Measurements from ENCODE around the gene B4GALT2. TPM values are rescaled to one million over a fixed set of nuclear protein-coding genes. Genes with fewer than 3 reads are reported as not detected.

The B4GALT2 gene
- total RNA-seq, 2 donors from 2014 or later = 34.8 to 63.9 TPM

DNA sequence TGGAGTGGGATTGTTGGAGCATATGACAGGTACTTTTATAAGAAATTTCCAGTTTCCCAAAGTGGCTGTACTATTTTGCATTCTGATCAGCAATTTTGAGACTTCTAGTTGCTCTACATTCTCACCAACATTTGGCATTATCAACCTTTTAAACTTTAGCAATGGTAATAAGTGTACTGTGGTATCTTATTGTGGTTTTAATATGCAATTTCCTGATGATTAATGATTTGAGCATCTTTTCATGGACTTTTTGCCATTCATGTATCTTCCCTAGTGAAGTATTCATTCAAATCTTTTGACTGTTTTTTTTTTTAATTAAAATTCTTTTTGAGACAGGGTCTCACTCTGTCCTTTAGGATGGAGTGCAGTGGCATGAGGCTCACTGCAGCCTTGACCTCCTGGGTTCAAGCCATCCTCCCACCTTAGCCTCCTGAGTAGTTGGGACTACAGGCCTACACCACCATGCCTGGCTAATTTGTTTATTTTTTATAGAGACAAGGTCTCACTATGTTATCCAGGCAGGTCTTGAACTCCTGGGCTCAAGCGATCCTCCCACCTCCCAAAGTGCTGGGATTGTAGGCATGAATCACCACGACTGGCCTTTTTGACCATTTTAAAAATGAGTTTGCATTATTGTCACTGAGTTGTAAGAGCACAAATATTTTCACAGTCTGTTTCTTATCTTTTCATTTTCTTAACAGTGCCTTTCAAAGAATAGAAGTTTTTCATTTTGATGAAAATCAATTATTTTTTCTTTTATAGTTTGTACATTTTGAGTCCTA is 60.1 kb downstream of the B4GALT2 start:
- H3K4me3 ChIP-seq = no peak overlapping the region
- no peaks in the 10 kb centered on the region for H3K36me3 ChIP-seq
- WGBS = 85% methylated on average over 2 of the region's 2 CpGs
- intact Hi-C loops (cut with DNase I) = loop anchor here (5.0 kb wide), 1 partner anchor 277 kb away; no protein-coding TSS in a partner anchor
- no peak for TF ChIP-seq POLR2A (IDR thresholded peaks at IDR 0.05)
- no peak for TF ChIP-seq POLR2AphosphoS5 (IDR thresholded peaks at IDR 0.05)
- TF ChIP-seq, protein P1, sequence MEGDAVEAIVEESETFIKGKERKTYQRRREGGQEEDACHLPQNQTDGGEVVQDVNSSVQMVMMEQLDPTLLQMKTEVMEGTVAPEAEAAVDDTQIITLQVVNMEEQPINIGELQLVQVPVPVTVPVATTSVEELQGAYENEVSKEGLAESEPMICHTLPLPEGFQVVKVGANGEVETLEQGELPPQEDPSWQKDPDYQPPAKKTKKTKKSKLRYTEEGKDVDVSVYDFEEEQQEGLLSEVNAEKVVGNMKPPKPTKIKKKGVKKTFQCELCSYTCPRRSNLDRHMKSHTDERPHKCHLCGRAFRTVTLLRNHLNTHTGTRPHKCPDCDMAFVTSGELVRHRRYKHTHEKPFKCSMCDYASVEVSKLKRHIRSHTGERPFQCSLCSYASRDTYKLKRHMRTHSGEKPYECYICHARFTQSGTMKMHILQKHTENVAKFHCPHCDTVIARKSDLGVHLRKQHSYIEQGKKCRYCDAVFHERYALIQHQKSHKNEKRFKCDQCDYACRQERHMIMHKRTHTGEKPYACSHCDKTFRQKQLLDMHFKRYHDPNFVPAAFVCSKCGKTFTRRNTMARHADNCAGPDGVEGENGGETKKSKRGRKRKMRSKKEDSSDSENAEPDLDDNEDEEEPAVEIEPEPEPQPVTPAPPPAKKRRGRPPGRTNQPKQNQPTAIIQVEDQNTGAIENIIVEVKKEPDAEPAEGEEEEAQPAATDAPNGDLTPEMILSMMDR (IDR thresholded peaks at IDR 0.05) = no peak
- no peaks in the 10 kb centered on the region for H3K9me3 ChIP-seq
- H3K4me1 ChIP-seq (replicated peaks) = no peaks in the 10 kb centered on the region
- DNase-seq (ENCODE audit: low spot score) = no peak
- H3K27ac ChIP-seq = no peak overlapping the region
- no peaks in the 10 kb centered on the region for H3K27me3 ChIP-seq (replicated peaks; ENCODE audit: insufficient read depth)

DNA sequence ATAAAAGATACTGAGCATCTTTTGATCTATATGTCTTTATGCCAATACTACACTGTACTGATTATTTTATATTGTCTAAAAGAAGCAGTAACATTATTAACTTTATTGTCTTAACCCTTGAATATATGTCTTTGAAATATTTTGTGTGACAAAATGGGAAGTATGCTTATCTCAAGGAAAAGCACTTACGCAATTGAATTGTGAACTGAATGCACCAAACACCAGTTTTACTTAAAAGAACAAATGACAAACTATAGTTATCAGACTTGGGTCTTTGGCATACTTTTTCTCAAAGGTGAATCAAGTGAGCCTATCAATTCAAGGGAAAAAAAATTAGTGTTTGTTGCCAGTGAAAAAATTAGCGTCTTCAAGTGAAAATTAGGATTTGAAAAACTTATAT is 61.4 kb downstream of the B4GALT2 start:
- 86% methylated on average over 2 of the region's 2 CpGs for WGBS
- intact Hi-C loops (cut with DNase I) = no loop called here

More for the DNA sequence above, 61.4 kb downstream of the B4GALT2 start:
- Histone ChIP-seq H3K4me1 (replicated peaks) (no peaks in the 10 kb centered on the region), H3K27me3 (replicated peaks; ENCODE audit: insufficient read depth) (no peaks in the 10 kb centered on the region), H3K27ac (no peak overlapping the region), H3K4me3 (no peak overlapping the region), H3K36me3 (no peaks in the 10 kb centered on the region), H3K9me3 (no peaks in the 10 kb centered on the region)
- DNase-seq (ENCODE audit: low spot score) = no peak
- TF ChIP-seq, protein P1 (IDR thresholded peaks at IDR 0.05) = no peak
- TF ChIP-seq POLR2AphosphoS5 (IDR thresholded peaks at IDR 0.05) = no peak
- no peak for TF ChIP-seq POLR2A (IDR thresholded peaks at IDR 0.05)

Other genes with a start within 250 kb of the B4GALT2 start
- 1 to 10 TPM; 4.1 to 5.4 TPM for gene ARTN, start 45.4 kb upstream of the B4GALT2 start, total RNA-seq
- 10 to 100 TPM; 27.7 to 55.7 TPM for gene IPO13, start 32.3 kb upstream of the B4GALT2 start, total RNA-seq
- 10 to 100 TPM; 25.4 to 31.1 TPM for gene DPH2, start 9.2 kb upstream of the B4GALT2 start, total RNA-seq
- 100 to 1,000 TPM; 180 to 245 TPM for gene ATP6V0B, start 4.2 kb upstream of the B4GALT2 start, total RNA-seq
- 10 to 100 TPM; 14.3 to 23.7 TPM for gene CCDC24, start 12.4 kb downstream of the B4GALT2 start, total RNA-seq
- gene SLC6A9, start 52.3 kb downstream of the B4GALT2 start, total RNA-seq = 1 to 10 TPM; 4.6 to 5.6 TPM
- gene KLF17, start 139.6 kb downstream of the B4GALT2 start, total RNA-seq = under 1 TPM in 1 of 2 donors, not detected in 1; 0.80 TPM
- gene KLF18, start 162.4 kb downstream of the B4GALT2 start, total RNA-seq = under 1 TPM in 1 of 2 donors, not detected in 1; 0.34 TPM
- 10 to 100 TPM; 50.6 to 84.0 TPM for gene DMAP1, start 234.3 kb downstream of the B4GALT2 start, total RNA-seq